ENCODE measurements around the gene USP12. TPM values are rescaled to one million over a fixed set of nuclear protein-coding genes. Genes with fewer than 3 reads are reported as not detected.

The USP12 gene
- total and polyA plus RNA-seq, 4 donors: 5.7 to 43.7 (median 11.9) TPM

DNA sequence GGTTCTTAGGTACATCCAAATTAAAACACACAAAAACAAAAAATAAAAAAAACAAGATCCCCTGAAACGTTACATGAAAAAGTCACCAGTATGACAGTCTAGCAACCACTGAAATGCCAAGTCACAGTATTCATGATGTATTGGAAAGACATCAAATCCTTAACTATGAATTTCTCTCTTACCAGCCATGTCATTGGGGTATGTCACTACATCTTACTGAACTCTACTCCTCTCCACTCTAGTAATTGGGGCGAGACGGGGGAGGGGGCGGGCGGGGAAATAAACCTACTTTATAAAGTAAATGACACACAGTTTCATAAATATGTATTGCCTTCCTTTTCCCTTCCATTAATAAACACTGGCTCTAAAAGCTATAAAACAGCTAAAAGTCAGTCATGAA, 65.5 kb downstream of the USP12 start:
- H3K4me1 ChIP-seq (ENCODE audit: control insufficient read depth in 4 of 4, insufficient read depth in 4 of 4, low read length in 3 of 4): peaks cover 0 to 6% (median 3%) of the 10 kb centered on the region in 4 donors
- WGBS: 96% methylated on average over 5 of the region's 5 CpGs
- H3K4me3 ChIP-seq (ENCODE audit: low read depth in 1 of 3, low read length in 3 of 3): no peak overlapping the region
- H3K27ac ChIP-seq (ENCODE audit: low read depth in 1 of 2, low read length in 2 of 2): no peak overlapping the region
- peaks cover 2 to 11% (median 5%) of the 10 kb centered on the region in 4 donors for H3K36me3 ChIP-seq (ENCODE audit: control insufficient read depth in 4 of 4, insufficient read depth in 3 of 4, low read depth in 1 of 4, low read length in 3 of 4)
- TF ChIP-seq HNF4G (IDR thresholded peaks at IDR 0.05) (no peak), RXRA (IDR thresholded peaks at IDR 0.05) (no peak), HNF4A (conservative IDR thresholded peaks at IDR 0.05) (no peak), NR2F2 (IDR thresholded peaks at IDR 0.05) (no peak), EGR1 (IDR thresholded peaks at IDR 0.05; ENCODE audit: low read depth in 2 of 2) (no peak), JUND (IDR thresholded peaks at IDR 0.05) (no peak), YY1 (IDR thresholded peaks at IDR 0.05) (no peak), RAD21 (IDR thresholded peaks at IDR 0.05) (no peak), GABPA (IDR thresholded peaks at IDR 0.05 in 1 of 2, conservative IDR thresholded peaks at IDR 0.05 in 1 of 2) (no peak), FOXA1 (IDR thresholded peaks at IDR 0.05) (no peak), FOXA2 (IDR thresholded peaks at IDR 0.05) (no peak), TAF1 (conservative IDR thresholded peaks at IDR 0.05) (no peak), SP1 (IDR thresholded peaks at IDR 0.05) (no peak)
- TF ChIP-seq, protein P1, sequence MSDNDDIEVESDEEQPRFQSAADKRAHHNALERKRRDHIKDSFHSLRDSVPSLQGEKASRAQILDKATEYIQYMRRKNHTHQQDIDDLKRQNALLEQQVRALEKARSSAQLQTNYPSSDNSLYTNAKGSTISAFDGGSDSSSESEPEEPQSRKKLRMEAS (IDR thresholded peaks at IDR 0.05): no peak
- TF ChIP-seq, protein P2, sequence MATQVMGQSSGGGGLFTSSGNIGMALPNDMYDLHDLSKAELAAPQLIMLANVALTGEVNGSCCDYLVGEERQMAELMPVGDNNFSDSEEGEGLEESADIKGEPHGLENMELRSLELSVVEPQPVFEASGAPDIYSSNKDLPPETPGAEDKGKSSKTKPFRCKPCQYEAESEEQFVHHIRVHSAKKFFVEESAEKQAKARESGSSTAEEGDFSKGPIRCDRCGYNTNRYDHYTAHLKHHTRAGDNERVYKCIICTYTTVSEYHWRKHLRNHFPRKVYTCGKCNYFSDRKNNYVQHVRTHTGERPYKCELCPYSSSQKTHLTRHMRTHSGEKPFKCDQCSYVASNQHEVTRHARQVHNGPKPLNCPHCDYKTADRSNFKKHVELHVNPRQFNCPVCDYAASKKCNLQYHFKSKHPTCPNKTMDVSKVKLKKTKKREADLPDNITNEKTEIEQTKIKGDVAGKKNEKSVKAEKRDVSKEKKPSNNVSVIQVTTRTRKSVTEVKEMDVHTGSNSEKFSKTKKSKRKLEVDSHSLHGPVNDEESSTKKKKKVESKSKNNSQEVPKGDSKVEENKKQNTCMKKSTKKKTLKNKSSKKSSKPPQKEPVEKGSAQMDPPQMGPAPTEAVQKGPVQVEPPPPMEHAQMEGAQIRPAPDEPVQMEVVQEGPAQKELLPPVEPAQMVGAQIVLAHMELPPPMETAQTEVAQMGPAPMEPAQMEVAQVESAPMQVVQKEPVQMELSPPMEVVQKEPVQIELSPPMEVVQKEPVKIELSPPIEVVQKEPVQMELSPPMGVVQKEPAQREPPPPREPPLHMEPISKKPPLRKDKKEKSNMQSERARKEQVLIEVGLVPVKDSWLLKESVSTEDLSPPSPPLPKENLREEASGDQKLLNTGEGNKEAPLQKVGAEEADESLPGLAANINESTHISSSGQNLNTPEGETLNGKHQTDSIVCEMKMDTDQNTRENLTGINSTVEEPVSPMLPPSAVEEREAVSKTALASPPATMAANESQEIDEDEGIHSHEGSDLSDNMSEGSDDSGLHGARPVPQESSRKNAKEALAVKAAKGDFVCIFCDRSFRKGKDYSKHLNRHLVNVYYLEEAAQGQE (IDR thresholded peaks at IDR 0.05): no peak
- TF ChIP-seq, protein P3, sequence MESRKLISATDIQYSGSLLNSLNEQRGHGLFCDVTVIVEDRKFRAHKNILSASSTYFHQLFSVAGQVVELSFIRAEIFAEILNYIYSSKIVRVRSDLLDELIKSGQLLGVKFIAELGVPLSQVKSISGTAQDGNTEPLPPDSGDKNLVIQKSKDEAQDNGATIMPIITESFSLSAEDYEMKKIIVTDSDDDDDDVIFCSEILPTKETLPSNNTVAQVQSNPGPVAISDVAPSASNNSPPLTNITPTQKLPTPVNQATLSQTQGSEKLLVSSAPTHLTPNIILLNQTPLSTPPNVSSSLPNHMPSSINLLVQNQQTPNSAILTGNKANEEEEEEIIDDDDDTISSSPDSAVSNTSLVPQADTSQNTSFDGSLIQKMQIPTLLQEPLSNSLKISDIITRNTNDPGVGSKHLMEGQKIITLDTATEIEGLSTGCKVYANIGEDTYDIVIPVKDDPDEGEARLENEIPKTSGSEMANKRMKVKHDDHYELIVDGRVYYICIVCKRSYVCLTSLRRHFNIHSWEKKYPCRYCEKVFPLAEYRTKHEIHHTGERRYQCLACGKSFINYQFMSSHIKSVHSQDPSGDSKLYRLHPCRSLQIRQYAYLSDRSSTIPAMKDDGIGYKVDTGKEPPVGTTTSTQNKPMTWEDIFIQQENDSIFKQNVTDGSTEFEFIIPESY (IDR thresholded peaks at IDR 0.05): no peak
- TF ChIP-seq, protein P4, sequence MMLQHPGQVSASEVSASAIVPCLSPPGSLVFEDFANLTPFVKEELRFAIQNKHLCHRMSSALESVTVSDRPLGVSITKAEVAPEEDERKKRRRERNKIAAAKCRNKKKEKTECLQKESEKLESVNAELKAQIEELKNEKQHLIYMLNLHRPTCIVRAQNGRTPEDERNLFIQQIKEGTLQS (IDR thresholded peaks at IDR 0.05): no peak
- TF ChIP-seq, protein P5, sequence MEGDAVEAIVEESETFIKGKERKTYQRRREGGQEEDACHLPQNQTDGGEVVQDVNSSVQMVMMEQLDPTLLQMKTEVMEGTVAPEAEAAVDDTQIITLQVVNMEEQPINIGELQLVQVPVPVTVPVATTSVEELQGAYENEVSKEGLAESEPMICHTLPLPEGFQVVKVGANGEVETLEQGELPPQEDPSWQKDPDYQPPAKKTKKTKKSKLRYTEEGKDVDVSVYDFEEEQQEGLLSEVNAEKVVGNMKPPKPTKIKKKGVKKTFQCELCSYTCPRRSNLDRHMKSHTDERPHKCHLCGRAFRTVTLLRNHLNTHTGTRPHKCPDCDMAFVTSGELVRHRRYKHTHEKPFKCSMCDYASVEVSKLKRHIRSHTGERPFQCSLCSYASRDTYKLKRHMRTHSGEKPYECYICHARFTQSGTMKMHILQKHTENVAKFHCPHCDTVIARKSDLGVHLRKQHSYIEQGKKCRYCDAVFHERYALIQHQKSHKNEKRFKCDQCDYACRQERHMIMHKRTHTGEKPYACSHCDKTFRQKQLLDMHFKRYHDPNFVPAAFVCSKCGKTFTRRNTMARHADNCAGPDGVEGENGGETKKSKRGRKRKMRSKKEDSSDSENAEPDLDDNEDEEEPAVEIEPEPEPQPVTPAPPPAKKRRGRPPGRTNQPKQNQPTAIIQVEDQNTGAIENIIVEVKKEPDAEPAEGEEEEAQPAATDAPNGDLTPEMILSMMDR (IDR thresholded peaks at IDR 0.05; ENCODE audit: low read depth, low read length, missing input control): no peak
- H3K9me3 ChIP-seq (ENCODE audit: control insufficient read depth in 4 of 4, low read length in 3 of 4): no peaks in the 10 kb centered on the region
- DNase-seq (ENCODE audit: low spot score): no peak
- no peaks in the 10 kb centered on the region for H3K27me3 ChIP-seq (ENCODE audit: control insufficient read depth in 4 of 4, insufficient read depth in 4 of 4, low read length in 3 of 4)
- no peak overlapping the region for H3K9ac ChIP-seq (ENCODE audit: low read depth in 1 of 2, low read length in 2 of 2)

Measured in liver (tissue), 9 donors.